ENCODE data around the gene ROPN1L.

The ROPN1L gene

DNA sequence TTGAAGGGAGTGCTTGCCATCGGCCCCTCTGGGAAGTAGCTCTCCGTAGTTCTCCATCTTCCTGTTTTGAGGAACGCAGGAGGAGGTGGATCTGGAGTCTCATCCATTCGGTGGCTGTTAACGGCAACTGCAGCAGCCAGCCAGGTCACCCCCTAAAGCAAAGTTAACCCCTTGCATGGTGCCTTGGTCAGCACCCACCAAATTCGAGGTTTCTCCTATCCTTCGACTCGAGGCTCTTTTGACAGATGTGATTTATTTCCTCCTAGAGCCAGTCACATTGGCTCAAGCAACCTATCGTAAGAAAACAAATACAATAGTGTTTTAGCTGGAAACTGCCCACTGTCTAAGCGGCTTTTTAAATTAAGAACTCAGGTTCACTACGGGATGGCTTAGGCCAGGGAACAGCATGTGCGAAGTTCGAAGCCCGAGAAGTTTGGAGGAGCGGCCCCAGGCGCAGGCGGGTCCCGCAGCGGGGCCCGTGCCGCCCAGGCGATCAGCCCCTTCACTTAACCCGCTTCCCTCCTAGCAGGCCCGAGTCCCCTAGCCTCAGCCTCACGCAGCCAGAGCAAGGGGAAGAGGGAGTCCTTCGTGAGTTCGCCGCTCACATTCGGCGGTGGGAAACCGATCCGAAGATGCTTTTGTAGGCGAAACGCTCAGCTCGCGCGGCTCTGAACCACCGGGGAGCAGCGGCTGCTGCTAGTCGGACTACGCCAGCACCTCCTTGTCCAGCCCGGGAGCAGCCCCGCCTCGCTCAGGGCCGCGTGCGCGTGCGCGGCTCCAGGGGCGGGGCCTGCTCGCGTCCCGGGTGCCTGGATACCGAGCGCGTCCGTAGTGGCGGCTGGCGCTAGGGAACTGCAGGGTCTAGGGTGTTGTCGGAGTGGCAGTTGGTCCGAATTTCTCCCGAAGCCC is at the start of gene ROPN1L:
Gene ROPN1L (plus strand): TSS at position 797 of the 909 bp plus-strand sequence. CDS start 289 bp downstream, outside the sequence.
- TF ChIP-seq, protein P1, sequence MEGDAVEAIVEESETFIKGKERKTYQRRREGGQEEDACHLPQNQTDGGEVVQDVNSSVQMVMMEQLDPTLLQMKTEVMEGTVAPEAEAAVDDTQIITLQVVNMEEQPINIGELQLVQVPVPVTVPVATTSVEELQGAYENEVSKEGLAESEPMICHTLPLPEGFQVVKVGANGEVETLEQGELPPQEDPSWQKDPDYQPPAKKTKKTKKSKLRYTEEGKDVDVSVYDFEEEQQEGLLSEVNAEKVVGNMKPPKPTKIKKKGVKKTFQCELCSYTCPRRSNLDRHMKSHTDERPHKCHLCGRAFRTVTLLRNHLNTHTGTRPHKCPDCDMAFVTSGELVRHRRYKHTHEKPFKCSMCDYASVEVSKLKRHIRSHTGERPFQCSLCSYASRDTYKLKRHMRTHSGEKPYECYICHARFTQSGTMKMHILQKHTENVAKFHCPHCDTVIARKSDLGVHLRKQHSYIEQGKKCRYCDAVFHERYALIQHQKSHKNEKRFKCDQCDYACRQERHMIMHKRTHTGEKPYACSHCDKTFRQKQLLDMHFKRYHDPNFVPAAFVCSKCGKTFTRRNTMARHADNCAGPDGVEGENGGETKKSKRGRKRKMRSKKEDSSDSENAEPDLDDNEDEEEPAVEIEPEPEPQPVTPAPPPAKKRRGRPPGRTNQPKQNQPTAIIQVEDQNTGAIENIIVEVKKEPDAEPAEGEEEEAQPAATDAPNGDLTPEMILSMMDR (IDR thresholded peaks at IDR 0.05): no peak

DNA sequence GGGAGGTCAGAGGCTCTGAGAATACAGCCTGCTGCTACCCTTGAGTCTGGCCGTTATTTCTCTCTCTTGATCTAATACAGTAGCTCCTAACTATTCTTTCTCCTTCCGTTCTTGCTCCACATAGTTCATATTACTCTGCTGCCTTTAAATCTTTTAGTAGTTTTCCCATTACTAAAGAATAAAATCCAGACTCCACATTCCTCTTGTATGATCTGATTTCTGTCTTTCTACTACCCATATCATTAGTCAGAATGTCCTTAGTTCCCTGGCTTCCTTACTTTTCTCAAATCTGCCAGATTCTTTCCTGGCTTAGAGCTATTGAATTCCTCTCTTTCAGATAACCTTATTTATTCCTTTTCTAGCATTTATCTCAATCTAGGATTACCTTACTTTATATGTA is 48.2 kb upstream of the ROPN1L start:
- TF ChIP-seq, protein P1 (IDR thresholded peaks at IDR 0.05): no peak

DNA sequence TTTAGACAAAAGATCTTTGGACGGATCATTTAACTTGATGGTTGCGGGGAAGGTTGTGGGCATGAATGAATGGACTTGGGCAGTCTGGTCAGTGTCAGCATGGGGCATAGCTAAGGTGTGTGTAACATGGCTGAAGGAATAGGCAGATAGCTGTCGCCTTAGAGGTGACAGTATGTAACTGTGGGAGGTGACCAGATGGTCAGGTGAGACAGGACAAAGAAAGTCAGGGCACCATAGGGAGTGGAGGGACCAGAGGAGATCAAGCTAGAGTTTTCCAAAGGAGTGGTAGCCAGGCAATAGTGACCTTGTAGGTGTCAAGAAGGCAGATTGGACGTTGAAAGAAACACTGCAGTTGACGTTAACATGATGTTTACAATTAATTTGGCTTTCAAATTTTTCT is 45.1 kb upstream of the ROPN1L start:
- TF ChIP-seq, protein P1 (IDR thresholded peaks at IDR 0.05): no peak

DNA sequence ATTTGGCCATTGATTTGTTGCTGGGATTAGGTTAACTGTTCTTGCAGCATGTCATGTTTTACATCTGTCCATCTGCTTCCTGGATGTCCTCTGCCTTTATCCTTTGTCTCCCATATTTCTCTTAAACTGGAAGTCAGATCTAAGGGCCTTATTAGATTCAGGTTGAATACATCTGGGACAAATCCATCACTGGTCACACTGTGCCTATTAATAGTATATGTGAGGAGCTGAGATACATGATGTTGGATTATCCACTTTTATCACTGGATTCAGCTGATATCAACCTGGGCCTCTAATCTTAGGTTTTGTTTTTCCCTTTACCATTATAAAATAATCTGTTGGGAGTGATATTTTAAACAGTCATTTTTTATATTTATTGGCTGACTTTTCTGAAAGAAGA is 41.8 kb upstream of the ROPN1L start:
- TF ChIP-seq, protein P1 (IDR thresholded peaks at IDR 0.05): no peak

DNA sequence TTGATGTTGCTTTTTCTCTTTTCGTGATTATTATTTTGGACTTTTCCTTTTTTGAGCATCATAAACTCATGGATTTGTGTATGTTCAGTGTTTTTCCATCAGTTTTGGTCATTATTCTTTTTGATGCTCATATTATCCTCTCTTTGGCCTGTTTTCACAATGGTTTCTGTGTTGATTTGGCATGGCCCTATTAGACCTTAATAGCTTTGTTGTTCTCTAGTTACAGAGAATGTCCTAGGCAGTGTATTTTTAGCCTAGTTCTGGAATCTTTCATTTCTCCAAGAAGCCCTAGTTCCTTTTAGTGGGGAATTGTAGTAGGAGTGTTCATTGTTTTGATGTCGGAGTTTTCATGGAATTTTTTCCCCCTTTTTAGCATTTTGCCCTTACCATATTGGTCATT is 41.3 kb upstream of the ROPN1L start:
- TF ChIP-seq, protein P1 (IDR thresholded peaks at IDR 0.05): no peak

DNA sequence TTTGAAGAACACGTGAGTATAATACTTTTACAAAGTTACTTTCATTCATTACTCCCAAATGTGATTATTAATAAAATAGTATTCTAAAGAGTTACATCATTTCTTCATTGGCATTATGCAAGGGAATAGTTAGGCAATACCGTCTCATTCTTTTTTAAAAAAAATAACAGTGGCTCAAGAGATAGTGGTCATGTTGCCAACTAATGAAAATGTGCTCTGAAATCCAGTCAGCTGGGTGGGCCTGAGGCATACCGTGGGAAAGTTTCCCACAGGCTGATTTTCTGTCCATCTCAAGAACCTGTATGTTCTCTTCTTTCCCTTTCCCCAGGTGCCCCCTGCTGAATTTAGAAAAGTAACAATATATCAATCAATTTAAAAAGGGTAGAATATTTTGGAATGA is 40.8 kb upstream of the ROPN1L start:
- TF ChIP-seq, protein P1 (IDR thresholded peaks at IDR 0.05): no peak

DNA sequence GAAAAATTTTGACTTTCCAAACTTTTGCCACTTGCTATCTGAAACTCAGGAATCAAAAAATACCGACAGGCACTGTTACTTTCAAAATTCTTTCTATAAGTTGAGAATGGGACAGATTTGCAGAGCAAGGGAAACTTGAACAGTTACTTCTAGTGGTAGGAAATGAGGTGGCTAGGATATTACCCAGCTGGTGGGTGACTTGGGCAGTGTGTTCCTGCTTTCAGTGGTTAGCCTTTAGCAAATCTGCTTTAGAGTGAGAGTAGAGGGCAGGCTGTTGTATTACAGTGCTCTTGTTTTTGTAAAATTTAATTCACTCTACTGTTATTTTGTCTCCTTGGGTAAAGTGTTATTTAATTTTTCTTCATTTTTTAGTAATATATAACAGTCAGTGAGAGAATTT is 40.2 kb upstream of the ROPN1L start:
- TF ChIP-seq, protein P1 (IDR thresholded peaks at IDR 0.05): no peak

Measured in LNCAP (cell line).